Brain microvascular endothelial cell (primary cell): Measurements from ENCODE around the gene LIMCH1.

Experiments used
- DNase-seq: peaks from one replicate; pipeline ENCODE4 v3.0.0-alpha.2; 2020
- H3K27ac ChIP-seq: fragments of 250-450 bp; sonication (Bioruptor Pico); 2 replicates; pipeline ENCODE4 v1.5.1; 2020; ENCODE audit warnings: mild to moderate bottlenecking, moderate library complexity
- H3K27me3 ChIP-seq: fragments of 250-450 bp; sonication (Bioruptor Pico); replicated peaks from 2 replicates; pipeline ENCODE4 v1.5.1; 2020; ENCODE audit warnings: mild to moderate bottlenecking
- H3K36me3 ChIP-seq: fragments of 250-450 bp; sonication (Bioruptor Pico); replicated peaks from 2 replicates; pipeline ENCODE4 v1.5.1; 2020; ENCODE audit warnings: mild to moderate bottlenecking
- H3K4me3 ChIP-seq: 2 replicates; pipeline ENCODE4 v1.5.1; 2011; ENCODE audit warnings: low read depth, mild to moderate bottlenecking, control low read depth, low read length, moderate library complexity
- CTCF ChIP-seq: IDR thresholded peaks from 2 replicates; pipeline ENCODE4 v1.5.1; 2011; ENCODE audit warnings: low read depth, mild to moderate bottlenecking, moderate library complexity, low read length, control low read depth, inconsistent platforms; ENCODE audit errors: missing control alignments
- in situ Hi-C: cut with HindIII; loops from 2 replicates; pipeline ENCODE4 v1.10.0; 2017; ENCODE audit warnings: low sequenced_read_pairs, low pct_ligation_motif_present

LIMCH1 gene

DNA sequence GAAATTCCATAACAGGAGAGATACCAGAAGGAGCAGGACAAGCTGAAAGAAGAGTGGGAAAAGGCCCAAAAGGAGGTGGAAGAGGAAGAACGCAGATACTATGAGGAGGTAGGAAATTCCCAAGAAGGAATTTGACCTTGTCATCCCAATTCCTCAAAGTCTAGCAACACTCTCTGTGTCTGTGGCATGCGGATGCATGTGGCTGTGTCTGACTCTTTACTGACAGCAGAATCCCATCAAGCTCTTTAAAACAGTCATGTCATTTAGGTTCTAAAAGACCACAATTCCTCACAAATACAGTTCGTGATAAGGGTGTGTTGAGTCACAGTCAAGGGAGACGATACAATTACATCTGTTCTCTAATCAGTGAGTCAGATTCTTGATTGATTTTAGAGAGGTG is 142.0 kb downstream of the LIMCH1 start:
- TF ChIP-seq CTCF: no peak
- DNase-seq: no peak
- no peak overlapping the region for H3K4me3 ChIP-seq
- no peaks in the 10 kb centered on the region for H3K27me3 ChIP-seq
- in situ Hi-C loops: no loop called here
- H3K27ac ChIP-seq: no peak overlapping the region
- H3K36me3 ChIP-seq: no peaks in the 10 kb centered on the region

DNA sequence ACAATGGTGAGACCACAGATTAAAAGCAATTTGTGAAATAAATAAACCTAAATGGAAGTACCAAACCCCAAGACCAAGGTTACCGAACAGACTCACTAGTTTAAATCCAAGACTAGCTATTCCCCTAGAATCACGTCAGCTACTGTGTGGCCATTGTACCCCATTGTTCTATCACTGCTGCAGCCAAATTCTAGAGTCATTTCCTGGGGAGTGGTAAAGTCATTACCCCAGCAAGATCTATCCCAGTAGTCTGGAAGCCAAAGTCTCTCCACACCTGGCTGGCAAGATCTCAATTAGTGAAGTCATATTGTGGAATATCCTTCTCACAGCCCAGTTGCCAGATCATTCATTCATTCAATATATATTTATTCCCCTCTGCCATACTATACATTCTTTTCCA is 143.1 kb downstream of the LIMCH1 start:
- in situ Hi-C loops: no loop called here
- H3K27ac ChIP-seq: no peak overlapping the region
- TF ChIP-seq CTCF: no peak

DNA sequence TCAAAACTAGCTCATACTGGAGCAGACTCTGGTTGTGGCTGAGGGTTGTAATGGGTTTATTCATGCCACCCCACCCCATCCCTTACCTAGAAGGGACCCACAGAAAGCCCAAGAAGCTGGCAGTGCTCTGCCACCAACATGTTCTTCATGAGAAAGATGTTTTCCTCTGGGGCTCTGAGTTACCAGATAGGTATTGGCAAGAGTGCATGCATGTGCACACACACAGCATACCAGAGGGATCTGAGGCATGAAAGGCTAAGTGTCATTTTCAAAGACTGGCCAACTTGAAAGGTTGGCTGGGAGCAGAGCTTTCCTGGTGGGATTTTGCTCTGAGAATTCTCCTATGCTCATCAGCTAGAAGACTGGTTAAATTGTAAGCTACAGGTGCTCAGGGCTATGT is 145.4 kb downstream of the LIMCH1 start:
- TF ChIP-seq CTCF: no peak
- Histone ChIP-seq H3K27me3 (peaks cover 4% of the 10 kb centered on the region), H3K27ac (no peak overlapping the region), H3K36me3 (no peaks in the 10 kb centered on the region), H3K4me3 (no peak overlapping the region)
- no peak for DNase-seq
- in situ Hi-C loops: no loop called here

More for the DNA sequence above, 143.1 kb downstream of the LIMCH1 start:
- DNase-seq: no peak
- no peak overlapping the region for H3K4me3 ChIP-seq
- H3K27me3 ChIP-seq: no peaks in the 10 kb centered on the region
- H3K36me3 ChIP-seq: no peaks in the 10 kb centered on the region

DNA sequence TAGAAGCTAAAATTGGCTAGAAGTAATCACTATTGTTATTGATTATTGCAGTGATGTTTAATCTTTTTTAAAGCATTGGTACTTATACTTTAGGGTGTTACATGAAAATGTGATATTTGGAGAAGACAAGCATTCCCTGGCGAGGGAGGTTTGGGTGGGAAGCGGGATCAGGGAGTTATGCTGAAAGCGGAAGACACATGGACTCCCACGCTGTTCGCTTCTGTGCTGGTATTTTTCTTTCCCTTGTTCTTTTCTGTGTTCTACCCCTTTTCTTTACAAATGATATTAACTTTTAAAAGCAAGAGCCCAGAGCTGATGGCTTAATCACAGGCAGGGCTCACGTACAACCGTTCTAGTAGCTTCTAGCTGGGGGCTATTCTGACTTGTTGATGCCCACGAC is 148.9 kb downstream of the LIMCH1 start:
- in situ Hi-C loops: no loop called here
- no peak for DNase-seq
- H3K36me3 ChIP-seq: no peaks in the 10 kb centered on the region
- peaks cover 7% of the 10 kb centered on the region for H3K27me3 ChIP-seq
- no peak for TF ChIP-seq CTCF
- no peak overlapping the region for H3K4me3 ChIP-seq
- no peak overlapping the region for H3K27ac ChIP-seq

DNA sequence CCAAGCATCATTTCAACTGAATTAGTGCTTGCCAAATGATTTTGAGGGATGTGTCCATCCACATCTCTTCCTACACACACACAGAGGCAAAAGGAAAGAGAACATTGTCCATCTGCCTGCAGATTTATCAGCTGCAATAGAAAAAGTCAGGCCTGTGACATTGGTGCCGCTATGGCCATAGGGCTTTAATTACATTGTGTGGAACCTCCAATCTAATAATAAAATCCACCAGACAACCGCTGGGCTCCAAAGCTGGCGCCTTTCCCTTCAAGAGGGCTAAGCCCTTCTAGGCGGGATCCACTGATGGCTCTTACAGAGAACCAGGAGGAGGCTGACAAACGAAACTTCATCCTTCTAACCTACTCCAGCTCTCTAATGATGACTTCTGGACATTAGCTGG is 150.0 kb downstream of the LIMCH1 start:
- H3K4me3 ChIP-seq: no peak overlapping the region

More for the DNA sequence above, 150.0 kb downstream of the LIMCH1 start:
- TF ChIP-seq CTCF: no peak
- H3K27ac ChIP-seq: no peak overlapping the region
- in situ Hi-C loops: no loop called here
- H3K27me3 ChIP-seq: peaks cover 7% of the 10 kb centered on the region
- DNase-seq: no peak
- no peaks in the 10 kb centered on the region for H3K36me3 ChIP-seq
